Measurements from ENCODE around the gene ITGB6. TPM values are rescaled to one million over a fixed set of nuclear protein-coding genes. Genes with fewer than 3 reads are reported as not detected.
"Not testable (repeated sequence)": the region's sequence is repeated elsewhere in the genome, so short reads cannot be mapped to it uniquely, and the experiment has no call there.

Gene ITGB6
- polyA plus RNA-seq, 1 donor = 11.5 TPM

DNA sequence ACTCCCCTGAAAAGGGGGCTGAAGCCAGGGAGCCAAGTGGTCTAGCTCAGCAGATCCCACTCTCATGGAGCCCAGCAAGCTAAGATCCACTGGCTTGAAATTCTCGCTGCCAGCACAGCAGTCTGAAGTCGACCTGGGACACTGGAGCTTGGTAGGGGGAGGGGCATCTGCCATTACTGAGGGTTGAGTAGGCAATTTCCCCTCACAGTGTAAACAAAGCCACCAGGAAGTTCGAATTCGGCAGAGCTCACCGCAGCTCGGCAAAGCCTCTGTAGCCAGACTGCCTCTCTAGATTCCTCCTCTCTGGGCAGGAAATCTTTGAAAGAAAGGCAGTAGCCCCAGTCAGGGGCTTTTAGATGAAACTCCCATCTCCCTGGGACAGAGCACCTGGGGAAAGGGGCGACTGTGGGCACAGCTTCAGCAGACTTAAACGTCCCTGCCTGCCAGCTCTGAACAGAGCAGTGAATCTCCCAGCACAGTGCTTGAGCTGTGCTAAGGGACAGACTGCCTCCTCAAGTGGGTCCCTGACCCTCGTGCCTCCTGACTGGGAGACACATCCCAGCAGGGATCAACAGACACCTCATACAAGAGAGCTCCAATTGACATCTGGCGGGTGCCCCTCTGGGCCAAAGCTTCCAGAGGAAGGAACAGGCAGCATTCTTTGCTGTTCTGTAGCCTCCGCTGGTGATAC is 18.8 kb downstream of the ITGB6 start:
- not testable (repeated sequence) for H3K36me3 ChIP-seq (ENCODE audit: control insufficient read depth, insufficient read depth, low read length); H3K27me3 ChIP-seq (ENCODE audit: control insufficient read depth, insufficient read depth, low read length); H3K4me3 ChIP-seq (ENCODE audit: low read length); H3K9me3 ChIP-seq (ENCODE audit: control insufficient read depth, low read depth, low read length); H3K27ac ChIP-seq (ENCODE audit: low read length); H3K4me1 ChIP-seq (ENCODE audit: control insufficient read depth, insufficient read depth, low read length)
- no CpG with 5 or more reads among the region's 11 CpGs for WGBS (ENCODE audit: insufficient coverage, low lambda C conversion rate)
- peak; percentile 49 to 50 for DNase-seq

GRCh38 chr2:160180690-160181089 is 19.4 kb downstream of the ITGB6 start:
- not testable (repeated sequence) for H3K4me1 ChIP-seq (ENCODE audit: control insufficient read depth, insufficient read depth, low read length); DNase-seq; H3K4me3 ChIP-seq (ENCODE audit: low read length); H3K27me3 ChIP-seq (ENCODE audit: control insufficient read depth, insufficient read depth, low read length); H3K9me3 ChIP-seq (ENCODE audit: control insufficient read depth, low read depth, low read length); H3K36me3 ChIP-seq (ENCODE audit: control insufficient read depth, insufficient read depth, low read length); H3K27ac ChIP-seq (ENCODE audit: low read length)
- 100% methylated on average over 1 of the region's 7 CpGs for WGBS (ENCODE audit: insufficient coverage, low lambda C conversion rate)

GRCh38 chr2:160180172-160180571 is 19.9 kb downstream of the ITGB6 start:
- Histone ChIP-seq H3K27me3 (ENCODE audit: control insufficient read depth, insufficient read depth, low read length) (no peaks in the 10 kb centered on the region), H3K4me1 (ENCODE audit: control insufficient read depth, insufficient read depth, low read length) (no peaks in the 10 kb centered on the region), H3K27ac (ENCODE audit: low read length) (no peak overlapping the region), H3K4me3 (ENCODE audit: low read length) (no peak overlapping the region), H3K9me3 (ENCODE audit: control insufficient read depth, low read depth, low read length) (no peaks in the 10 kb centered on the region), H3K36me3 (ENCODE audit: control insufficient read depth, insufficient read depth, low read length) (no peaks in the 10 kb centered on the region)
- no peak for DNase-seq

DNA sequence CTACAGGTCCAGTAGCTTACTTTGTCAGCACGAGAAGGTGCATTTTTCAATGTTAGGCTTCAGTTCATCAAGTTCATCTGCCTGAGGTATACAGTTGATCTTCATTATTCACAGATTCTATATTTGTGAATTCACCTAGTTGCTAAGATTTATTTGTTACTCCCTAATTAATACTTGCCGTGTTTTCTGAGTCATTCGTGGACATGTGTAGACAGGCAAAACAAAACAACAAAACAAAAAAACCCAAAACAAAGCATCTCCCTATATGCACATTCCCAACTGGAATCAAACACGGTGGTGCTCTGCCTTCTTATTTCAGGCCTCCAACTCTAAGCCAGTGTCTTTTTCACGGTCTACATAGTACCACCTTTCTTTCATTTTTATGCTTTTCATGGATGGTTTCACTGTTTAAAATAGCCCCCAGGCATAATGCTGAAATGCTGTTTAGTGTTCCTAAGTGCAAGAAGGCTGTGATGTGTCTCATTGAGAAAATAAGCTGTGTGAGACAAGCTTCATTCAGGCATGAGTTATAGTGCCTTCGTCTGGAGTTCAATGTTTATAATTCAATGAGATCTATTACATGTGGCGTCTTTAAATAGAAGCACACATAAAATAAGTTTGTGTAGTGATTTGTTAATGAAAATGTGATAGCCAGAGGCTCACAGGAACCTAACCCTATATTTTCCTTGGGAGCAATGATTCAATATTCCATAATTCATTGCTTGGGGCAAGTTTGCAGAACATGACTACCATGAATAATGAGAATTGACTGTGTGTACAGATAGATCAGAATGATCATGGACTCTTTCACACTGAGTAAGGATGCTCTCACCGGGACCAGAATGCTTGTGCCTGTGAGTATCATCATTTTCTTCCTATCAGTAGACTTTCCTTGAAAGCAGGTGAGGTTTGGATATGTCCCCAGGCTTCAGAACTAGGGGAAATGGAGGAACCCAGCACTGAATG is 24.6 kb downstream of the ITGB6 start:
- H3K36me3 ChIP-seq (ENCODE audit: control insufficient read depth, insufficient read depth, low read length) = peaks cover 2% of the 10 kb centered on the region
- H3K27me3 ChIP-seq (ENCODE audit: control insufficient read depth, insufficient read depth, low read length) = no peaks in the 10 kb centered on the region
- no peaks in the 10 kb centered on the region for H3K9me3 ChIP-seq (ENCODE audit: control insufficient read depth, low read depth, low read length)
- H3K27ac ChIP-seq (ENCODE audit: low read length) = no peak overlapping the region
- DNase-seq = no peak
- 96% methylated on average over 4 of the region's 8 CpGs for WGBS (ENCODE audit: insufficient coverage, low lambda C conversion rate)
- H3K4me3 ChIP-seq (ENCODE audit: low read length) = no peak overlapping the region
- peaks cover 5% of the 10 kb centered on the region for H3K4me1 ChIP-seq (ENCODE audit: control insufficient read depth, insufficient read depth, low read length)

- Histone ChIP-seq H3K9me3 (ENCODE audit: control insufficient read depth, low read depth, low read length) (no peaks in the 10 kb centered on the region), H3K4me1 (ENCODE audit: control insufficient read depth, insufficient read depth, low read length) (peaks cover 9% of the 10 kb centered on the region), H3K4me3 (ENCODE audit: low read length) (no peak overlapping the region), H3K36me3 (ENCODE audit: control insufficient read depth, insufficient read depth, low read length) (peaks cover 2% of the 10 kb centered on the region), H3K27ac (ENCODE audit: low read length) (no peak overlapping the region), H3K27me3 (ENCODE audit: control insufficient read depth, insufficient read depth, low read length) (no peaks in the 10 kb centered on the region)
- 63% methylated on average over 1 of the region's 3 CpGs for WGBS (ENCODE audit: insufficient coverage, low lambda C conversion rate)
- no peak for DNase-seq
Observed at GRCh38 chr2:160174322-160174721, 25.8 kb downstream of the ITGB6 start.

DNA sequence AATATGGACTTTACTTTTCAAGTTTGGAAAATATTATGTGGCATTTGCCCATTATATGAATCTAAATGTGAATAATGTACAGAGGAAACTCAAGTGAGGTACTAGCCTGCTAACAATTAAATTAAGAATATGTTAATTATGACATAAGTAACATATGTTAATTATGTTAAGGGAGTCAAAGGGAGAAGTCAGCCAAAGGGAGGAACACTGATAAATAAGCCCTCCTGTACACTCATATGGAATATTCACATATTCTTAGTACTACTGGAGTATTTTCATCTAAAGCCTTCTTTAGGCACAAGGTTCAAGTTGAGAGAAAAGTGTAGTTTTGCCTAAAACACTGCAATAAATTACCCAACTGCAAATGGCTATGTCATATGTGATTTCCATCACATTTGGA is 30.1 kb downstream of the ITGB6 start:
- no peak for DNase-seq
- no peaks in the 10 kb centered on the region for H3K9me3 ChIP-seq (ENCODE audit: control insufficient read depth, low read depth, low read length)
- peaks cover 32% of the 10 kb centered on the region for H3K4me1 ChIP-seq (ENCODE audit: control insufficient read depth, insufficient read depth, low read length)
- H3K36me3 ChIP-seq (ENCODE audit: control insufficient read depth, insufficient read depth, low read length) = peaks cover 2% of the 10 kb centered on the region
- H3K27me3 ChIP-seq (ENCODE audit: control insufficient read depth, insufficient read depth, low read length) = no peaks in the 10 kb centered on the region
- H3K27ac ChIP-seq (ENCODE audit: low read length) = no peak overlapping the region
- H3K4me3 ChIP-seq (ENCODE audit: low read length) = no peak overlapping the region

- Histone ChIP-seq H3K36me3 (ENCODE audit: control insufficient read depth, insufficient read depth, low read length) (peaks cover 2% of the 10 kb centered on the region), H3K4me3 (ENCODE audit: low read length) (no peak overlapping the region), H3K9me3 (ENCODE audit: control insufficient read depth, low read depth, low read length) (no peaks in the 10 kb centered on the region), H3K27me3 (ENCODE audit: control insufficient read depth, insufficient read depth, low read length) (no peaks in the 10 kb centered on the region), H3K4me1 (ENCODE audit: control insufficient read depth, insufficient read depth, low read length) (peaks cover 32% of the 10 kb centered on the region), H3K27ac (ENCODE audit: low read length) (peak overlapping the region; percentile 46)
- no CpG with 5 or more reads among the region's 3 CpGs for WGBS (ENCODE audit: insufficient coverage, low lambda C conversion rate)
- DNase-seq = peak in 1 of 2 donors; percentile 43
Observed at GRCh38 chr2:160169471-160169870, 30.6 kb downstream of the ITGB6 start.

GRCh38 chr2:160168878-160169277 is 31.2 kb downstream of the ITGB6 start:
- Histone ChIP-seq H3K36me3 (ENCODE audit: control insufficient read depth, insufficient read depth, low read length) (peaks cover 2% of the 10 kb centered on the region), H3K9me3 (ENCODE audit: control insufficient read depth, low read depth, low read length) (no peaks in the 10 kb centered on the region), H3K27me3 (ENCODE audit: control insufficient read depth, insufficient read depth, low read length) (no peaks in the 10 kb centered on the region), H3K4me3 (ENCODE audit: low read length) (no peak overlapping the region), H3K27ac (ENCODE audit: low read length) (peak overlapping the region; percentile 58), H3K4me1 (ENCODE audit: control insufficient read depth, insufficient read depth, low read length) (peaks cover 32% of the 10 kb centered on the region)
- no CpG with 5 or more reads among the region's 3 CpGs for WGBS (ENCODE audit: insufficient coverage, low lambda C conversion rate)
- peak; percentile 60 to 85 for DNase-seq

DNA sequence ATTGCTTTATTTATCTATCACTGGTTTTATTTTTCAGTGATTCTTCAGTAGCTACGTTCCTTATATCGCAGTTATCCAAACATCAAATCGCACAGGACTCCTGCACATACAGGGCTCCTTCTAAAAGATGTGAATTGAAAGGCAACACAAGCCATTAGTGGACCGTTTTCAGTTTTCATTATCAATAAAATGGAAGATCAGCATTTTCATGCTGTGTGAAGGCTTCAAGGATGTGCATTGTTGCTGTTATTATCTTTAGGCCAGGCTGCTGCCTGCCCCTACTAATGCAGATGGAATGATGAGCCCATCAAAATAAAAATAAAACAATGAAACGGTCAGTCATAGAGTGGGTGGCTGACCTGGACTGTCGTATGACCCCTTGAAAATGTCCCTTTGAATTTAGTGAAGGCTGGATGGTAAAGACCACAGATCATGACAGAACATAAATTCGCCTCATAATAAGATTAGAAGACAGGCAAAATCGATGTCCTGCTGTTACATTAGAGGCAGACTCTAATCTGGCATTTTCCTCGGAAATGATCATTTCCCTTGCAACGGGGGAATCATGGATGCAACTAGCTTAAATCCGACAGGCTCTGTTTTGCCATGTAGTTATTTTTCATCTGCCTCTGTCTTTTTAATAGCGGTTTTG is 32.9 kb downstream of the ITGB6 start:
- 93% methylated on average over 3 of the region's 12 CpGs for WGBS (ENCODE audit: insufficient coverage, low lambda C conversion rate)

DNA sequence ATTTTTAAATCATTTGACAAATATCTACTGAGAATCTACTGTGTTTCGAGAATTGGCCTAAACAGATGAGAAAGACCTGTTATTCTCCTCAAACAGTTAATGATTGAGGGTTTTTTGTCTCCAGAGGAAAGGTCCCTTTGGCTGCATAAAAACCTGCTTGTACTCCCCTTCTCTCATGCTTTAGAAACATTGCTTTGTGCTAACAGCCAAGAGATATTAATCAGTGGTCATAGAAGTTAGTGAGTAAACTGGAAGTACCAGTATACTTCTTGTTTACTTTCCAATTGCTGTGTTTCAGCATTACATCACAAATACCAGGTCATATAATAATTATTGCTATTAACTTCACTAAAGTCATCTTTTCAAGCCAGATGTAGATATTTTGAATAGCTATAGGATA is 34.1 kb downstream of the ITGB6 start:
- DNase-seq = no peak
- no peaks in the 10 kb centered on the region for H3K27me3 ChIP-seq (ENCODE audit: control insufficient read depth, insufficient read depth, low read length)
- 80% methylated on average over 1 of the region's 1 CpG for WGBS (ENCODE audit: insufficient coverage, low lambda C conversion rate)
- H3K36me3 ChIP-seq (ENCODE audit: control insufficient read depth, insufficient read depth, low read length) = no peaks in the 10 kb centered on the region
- H3K9me3 ChIP-seq (ENCODE audit: control insufficient read depth, low read depth, low read length) = no peaks in the 10 kb centered on the region
- H3K4me3 ChIP-seq (ENCODE audit: low read length) = no peak overlapping the region
- no peak overlapping the region for H3K27ac ChIP-seq (ENCODE audit: low read length)
- H3K4me1 ChIP-seq (ENCODE audit: control insufficient read depth, insufficient read depth, low read length) = peaks cover 26% of the 10 kb centered on the region

More for the DNA sequence above, 32.9 kb downstream of the ITGB6 start:
- peaks cover 2% of the 10 kb centered on the region for H3K36me3 ChIP-seq (ENCODE audit: control insufficient read depth, insufficient read depth, low read length)
- no peak overlapping the region for H3K27ac ChIP-seq (ENCODE audit: low read length)
- DNase-seq = no peak
- H3K9me3 ChIP-seq (ENCODE audit: control insufficient read depth, low read depth, low read length) = no peaks in the 10 kb centered on the region
- no peak overlapping the region for H3K4me3 ChIP-seq (ENCODE audit: low read length)
- H3K27me3 ChIP-seq (ENCODE audit: control insufficient read depth, insufficient read depth, low read length) = no peaks in the 10 kb centered on the region
- H3K4me1 ChIP-seq (ENCODE audit: control insufficient read depth, insufficient read depth, low read length) = peaks cover 32% of the 10 kb centered on the region

Data from large intestine (tissue), 3 donors.